C4-2B (cell line): ENCODE results near the gene ALPG.
"Not testable (repeated sequence)": the region's sequence is repeated elsewhere in the genome, so short reads cannot be mapped to it uniquely, and the experiment has no call there.

Experiments
- H3K27ac ChIP-seq: fragments of 450-650 bp; 2 replicates; pipeline ENCODE4 v1.5.1; 2017
- ZFX ChIP-seq: fragments of 450-650 bp; IDR thresholded peaks from 2 replicates; pipeline ENCODE4 v1.6.1; 2017
- TF ChIP-seq, protein P1 (sequence below): fragments of 450-650 bp; conservative IDR thresholded peaks from 2 replicates; pipeline ENCODE4 v1.5.1; 2017; ENCODE audit warnings: mild to moderate bottlenecking

ALPG gene

DNA sequence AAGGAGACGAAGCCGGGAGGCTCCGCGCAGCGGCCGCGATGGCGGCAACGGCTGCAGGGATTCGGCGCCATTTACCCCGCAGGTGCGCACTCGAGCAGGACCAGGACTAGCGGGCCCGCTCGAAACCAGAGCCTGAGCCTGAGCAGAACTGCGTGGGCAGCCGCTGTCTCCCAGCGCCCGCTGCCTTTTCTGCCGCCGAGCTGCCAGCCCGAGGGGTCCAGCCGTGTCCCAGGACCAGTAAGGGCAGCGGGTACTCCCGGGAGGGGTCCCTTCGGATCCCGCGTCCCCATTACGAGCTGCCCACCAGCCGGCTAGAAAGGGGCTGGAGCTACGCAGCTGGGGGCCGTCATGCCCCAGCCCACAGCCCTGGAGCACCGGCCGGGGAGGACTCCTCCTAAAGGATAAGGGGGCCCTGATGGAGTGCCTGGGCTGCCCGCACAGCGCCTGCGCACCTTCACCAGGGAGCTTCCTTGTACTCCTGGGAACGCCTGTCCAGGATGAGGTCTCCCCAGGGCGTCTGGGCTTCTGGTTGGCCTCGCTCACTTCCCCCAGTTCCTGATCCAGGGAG lies 18.2 kb upstream of the ALPG start:
- no peak for TF ChIP-seq ZFX
- TF ChIP-seq, protein P1, sequence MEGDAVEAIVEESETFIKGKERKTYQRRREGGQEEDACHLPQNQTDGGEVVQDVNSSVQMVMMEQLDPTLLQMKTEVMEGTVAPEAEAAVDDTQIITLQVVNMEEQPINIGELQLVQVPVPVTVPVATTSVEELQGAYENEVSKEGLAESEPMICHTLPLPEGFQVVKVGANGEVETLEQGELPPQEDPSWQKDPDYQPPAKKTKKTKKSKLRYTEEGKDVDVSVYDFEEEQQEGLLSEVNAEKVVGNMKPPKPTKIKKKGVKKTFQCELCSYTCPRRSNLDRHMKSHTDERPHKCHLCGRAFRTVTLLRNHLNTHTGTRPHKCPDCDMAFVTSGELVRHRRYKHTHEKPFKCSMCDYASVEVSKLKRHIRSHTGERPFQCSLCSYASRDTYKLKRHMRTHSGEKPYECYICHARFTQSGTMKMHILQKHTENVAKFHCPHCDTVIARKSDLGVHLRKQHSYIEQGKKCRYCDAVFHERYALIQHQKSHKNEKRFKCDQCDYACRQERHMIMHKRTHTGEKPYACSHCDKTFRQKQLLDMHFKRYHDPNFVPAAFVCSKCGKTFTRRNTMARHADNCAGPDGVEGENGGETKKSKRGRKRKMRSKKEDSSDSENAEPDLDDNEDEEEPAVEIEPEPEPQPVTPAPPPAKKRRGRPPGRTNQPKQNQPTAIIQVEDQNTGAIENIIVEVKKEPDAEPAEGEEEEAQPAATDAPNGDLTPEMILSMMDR, result no peak

DNA sequence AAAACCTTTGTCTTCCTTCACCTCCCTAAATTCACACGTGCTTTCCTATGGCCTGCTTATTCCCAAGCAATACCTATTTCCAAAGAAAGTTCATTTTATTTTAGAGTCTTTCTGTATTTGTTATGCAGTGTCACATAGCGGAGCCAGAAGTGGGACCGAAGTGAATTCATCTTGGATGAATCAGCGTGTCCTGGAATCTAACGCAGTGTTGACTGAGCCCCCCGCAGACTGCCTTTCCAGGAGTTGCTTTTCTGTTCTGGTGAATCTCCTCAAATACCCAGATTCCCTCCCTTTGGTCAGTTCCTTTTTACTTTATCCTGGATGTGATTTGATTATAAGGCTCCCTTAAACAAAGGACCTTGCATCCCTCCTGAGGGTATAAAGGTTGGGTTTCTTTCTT lies 17.3 kb upstream of the ALPG start:
- no peak overlapping the region for H3K27ac ChIP-seq
- TF ChIP-seq, protein P1, result no peak
- no peak for TF ChIP-seq ZFX

More for the DNA sequence above, 18.2 kb upstream of the ALPG start:
- no peak overlapping the region for H3K27ac ChIP-seq

DNA sequence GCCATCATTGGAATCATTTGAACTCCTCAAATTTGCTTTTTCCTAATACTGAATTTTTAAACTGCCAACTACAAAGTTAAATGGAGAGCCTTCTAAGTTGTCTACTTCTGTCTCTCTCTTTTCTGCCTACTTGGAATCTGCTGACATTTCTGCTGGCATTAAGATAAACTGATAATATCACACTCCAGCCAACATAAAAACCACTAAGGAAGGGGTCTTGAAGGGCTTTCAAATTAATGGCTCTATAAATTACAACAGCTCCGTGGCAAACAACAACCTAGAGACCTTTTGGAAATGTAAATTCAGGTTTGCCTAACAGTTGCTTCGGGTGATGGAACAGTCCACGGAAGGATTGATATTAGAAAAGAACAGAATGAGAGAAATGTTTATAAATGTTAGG lies 16.0 kb upstream of the ALPG start:
- TF ChIP-seq, protein P1, result no peak
- TF ChIP-seq ZFX, result no peak
- H3K27ac ChIP-seq, result no peak overlapping the region

DNA sequence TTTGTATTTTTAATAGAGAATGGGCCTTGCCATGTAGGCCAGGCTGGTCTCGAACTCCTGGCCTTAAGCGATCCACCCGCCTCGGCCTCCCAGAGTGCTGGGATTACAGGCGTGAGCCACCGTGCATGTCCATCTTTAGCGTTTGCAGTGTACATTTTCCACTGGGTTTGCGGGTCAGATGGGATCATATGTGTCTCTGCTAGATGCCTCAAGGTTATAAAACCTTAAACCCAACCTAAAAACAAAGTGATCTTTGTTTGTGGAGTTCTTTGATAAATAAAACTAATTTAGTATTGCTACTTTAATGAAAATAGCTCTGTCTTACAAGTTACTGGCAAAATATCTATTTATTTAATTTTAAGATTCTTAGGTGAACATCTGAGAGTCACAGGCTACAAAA lies 13.1 kb upstream of the ALPG start:
- TF ChIP-seq ZFX, result no peak
- no peak overlapping the region for H3K27ac ChIP-seq

DNA sequence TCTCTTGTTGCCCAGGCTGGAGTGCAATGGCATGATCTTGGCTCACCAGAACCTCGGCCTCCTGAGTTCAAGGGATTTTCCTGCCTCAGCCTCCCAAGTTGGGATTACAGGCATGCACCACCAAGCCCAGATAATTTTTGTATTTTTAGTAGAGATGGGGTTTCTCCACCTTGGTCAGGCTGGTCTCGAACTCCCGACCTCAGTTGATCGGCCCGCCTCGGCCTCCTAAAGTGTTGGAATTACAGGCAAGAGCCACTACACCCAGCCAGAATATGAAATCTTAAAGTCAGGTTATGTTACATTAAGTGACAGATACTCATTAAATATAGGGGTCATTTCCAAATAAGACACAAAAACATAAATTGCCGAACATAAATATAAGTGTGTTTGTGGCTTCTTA lies 12.2 kb upstream of the ALPG start:
- not testable (repeated sequence) for H3K27ac ChIP-seq

DNA sequence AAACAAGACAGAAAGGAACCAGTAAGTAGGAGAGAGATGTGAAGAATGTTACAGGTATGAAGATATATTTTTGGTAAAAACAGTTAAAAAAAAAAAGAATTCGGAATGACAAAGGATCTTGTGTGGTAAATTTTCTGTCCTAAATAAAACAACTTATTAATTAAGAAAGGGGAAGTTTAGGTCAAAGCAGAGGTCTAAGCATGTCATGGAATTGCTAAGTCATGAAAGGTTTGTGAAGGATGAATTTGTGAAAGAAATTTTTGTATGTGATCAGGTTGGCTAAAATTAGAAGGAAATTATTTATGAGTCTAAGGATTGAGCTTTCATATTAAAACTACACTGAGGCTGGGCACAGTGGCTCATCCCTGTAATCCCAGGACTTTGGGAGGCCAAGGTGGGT lies 11.1 kb upstream of the ALPG start:
- H3K27ac ChIP-seq, result no peak overlapping the region
- TF ChIP-seq, protein P1, result no peak
- no peak for TF ChIP-seq ZFX

DNA sequence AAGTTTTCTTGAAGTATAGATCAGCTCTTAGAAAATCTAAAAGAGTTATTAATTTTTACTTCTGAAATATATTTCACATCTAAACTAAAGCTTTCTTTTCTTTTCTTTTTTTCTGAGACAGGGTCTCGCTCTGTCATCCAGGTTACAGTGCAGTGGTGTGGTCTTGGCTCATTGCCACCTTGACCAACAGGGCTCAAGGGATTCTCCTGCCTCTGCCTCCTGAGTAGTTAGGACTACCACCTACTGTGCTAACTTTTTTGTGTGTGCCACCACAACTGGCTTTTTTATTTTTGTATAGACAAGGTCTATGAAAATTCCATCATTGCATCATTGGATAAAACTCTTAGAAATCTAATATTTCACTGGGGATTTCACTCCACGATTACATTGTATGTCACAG lies 10.0 kb upstream of the ALPG start:
- H3K27ac ChIP-seq, result no peak overlapping the region
- no peak for TF ChIP-seq ZFX
- TF ChIP-seq, protein P1, result no peak

DNA sequence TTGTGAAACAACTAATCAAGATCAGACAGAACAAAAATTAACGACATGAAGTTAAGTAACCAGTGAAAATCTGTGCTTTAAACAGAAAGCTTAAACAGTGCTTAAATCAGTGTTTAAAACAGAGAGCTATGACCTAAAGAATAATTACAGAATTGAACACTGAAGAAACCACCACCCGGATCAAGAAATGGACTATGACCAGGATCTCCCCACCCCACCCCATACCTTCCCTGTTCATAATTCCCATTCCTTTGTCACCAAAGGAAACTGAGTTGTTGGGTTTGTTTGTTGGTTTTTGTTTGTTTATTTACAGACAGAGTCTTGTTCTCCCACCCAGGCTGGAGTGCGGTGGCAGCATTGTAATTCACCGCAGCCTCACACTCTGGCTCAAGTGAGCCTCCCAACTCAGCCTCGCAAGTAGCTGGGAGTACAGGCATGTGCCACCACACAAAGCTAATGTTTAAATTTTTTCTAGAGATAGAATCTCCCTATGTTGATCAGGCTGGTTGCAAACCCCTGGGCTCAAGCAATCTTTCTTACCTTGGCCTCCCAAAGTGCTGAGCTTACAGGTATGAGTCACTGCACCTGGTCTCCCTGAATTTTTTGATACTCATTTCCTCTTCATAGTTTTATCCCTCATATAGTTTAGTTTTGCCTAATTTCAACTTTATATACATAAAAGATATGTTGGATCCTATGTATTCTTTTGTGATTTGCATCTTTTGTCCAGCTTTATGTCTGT lies 8.2 kb upstream of the ALPG start:
- no peak overlapping the region for H3K27ac ChIP-seq
- TF ChIP-seq, protein P1, result no peak
- no peak for TF ChIP-seq ZFX
